ENCODE results near the gene CACNG5.
"Not testable (repeated sequence)": the region's sequence is repeated elsewhere in the genome, so short reads cannot be mapped to it uniquely, and the experiment has no call there.

CACNG5 gene

GRCh38 chr17:66893382-66893781 lies 58.5 kb downstream of the CACNG5 start:
- TF ChIP-seq ZNF274 (IDR thresholded peaks at IDR 0.05; ENCODE audit: low read depth, low read length): no peak
- H3K4me3 ChIP-seq (ENCODE audit: low read length): no peak overlapping the region

DNA sequence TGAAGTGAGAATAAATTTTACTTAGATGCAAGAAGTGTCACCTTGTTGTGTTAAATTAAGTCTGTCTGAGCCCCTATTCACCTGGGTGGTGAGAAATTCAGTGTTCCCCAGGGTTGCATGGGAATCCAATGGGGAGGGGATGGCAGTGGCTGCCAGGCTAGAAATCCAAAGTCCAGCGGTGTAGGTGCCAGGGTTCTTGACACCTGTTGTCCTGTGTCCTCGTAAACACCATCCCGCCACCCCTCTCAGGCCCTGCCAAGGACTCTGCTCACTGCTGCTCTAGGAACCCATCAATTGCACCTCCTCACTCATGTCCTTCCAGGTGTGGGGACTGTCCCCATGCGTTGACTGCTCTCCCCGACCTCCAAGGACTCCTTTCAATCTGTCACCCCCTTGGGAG lies 58.9 kb downstream of the CACNG5 start:
- no peak overlapping the region for H3K4me3 ChIP-seq (ENCODE audit: low read length)
- no peak for TF ChIP-seq ZNF274 (IDR thresholded peaks at IDR 0.05; ENCODE audit: low read depth, low read length)

DNA sequence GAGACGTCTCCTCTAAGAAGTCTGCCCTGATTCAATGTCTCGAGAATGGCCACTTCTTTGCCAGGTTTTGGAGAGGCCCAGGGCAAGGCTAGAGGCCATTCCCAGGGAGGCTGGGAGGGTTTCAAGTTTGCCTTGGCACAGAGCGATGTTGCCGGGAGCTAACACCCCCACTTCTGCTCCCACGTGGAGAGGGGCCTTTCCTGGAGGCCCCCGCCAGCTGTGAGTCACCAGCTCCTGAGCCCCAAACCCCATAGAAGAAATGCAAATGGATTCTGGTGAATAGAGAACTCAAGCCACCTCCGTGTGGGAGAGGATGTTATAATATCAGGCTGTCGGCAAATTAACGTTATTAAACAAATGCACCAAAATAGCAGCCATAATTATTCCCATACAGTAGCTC lies 62.2 kb downstream of the CACNG5 start:
- no peak overlapping the region for H3K4me3 ChIP-seq (ENCODE audit: low read length)
- no peak for TF ChIP-seq ZNF274 (IDR thresholded peaks at IDR 0.05; ENCODE audit: low read depth, low read length)

DNA sequence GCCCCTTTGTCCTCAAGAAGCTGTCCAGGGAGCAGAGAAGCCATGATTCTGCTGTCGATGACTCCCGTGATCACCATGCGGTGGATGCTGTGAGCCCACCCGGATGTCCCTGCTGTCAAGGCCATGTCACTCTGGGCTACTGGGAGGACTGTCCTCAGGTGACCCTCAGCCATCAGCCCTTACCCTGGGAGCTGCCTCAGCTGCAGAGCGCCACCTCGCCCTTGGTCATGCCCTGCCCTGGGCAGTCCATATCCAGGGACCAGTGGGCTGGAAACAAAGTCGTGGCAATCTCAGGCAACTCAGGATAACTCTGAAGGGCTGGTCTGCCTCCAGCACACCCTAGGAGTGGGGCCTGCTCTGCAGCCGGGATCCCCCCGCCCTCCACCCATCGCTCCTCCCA lies 63.6 kb downstream of the CACNG5 start:
- H3K4me3 ChIP-seq (ENCODE audit: low read length): no peak overlapping the region
- TF ChIP-seq ZNF274 (IDR thresholded peaks at IDR 0.05; ENCODE audit: low read depth, low read length): no peak

DNA sequence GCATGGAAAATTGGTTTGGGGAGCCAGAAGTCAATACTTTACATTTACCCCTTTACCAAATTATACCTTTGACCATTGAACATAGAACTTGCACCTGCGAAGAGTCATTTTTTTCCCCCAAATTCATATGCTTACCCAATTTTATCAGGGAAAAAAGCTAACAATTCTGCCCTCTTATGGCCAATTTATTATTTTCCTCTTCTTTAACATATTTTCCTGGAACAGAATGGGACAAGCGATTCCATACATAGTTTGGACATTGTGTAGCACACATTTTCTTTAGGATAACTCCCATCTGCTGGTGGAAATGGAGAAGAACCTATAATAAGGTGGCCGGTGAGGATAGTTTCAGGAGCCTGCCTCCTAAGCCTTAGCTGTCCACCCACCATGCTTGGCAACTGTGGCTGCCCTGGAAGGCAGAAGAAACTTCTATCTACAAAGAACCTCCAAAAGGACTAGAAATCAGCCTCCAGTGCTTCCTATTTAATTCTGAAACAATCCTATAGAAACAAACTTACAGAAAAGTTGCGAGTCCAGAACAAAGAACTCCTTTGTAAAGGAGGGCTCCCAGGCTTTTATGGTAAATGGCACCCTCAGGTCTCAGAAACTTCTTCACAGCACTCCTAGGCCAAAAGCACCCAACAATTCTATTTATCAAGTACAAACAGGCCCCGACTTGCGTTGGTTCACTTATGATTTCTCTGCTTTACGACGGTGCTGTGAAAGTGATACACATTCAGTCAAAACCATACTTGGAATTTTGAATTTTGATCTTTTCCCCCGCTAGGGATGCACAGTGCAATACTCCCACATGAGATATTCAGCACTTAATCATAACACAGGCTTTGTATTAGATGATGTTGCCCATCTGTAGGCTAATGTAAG lies 65.5 kb downstream of the CACNG5 start:
- no peak for TF ChIP-seq ZNF274 (IDR thresholded peaks at IDR 0.05; ENCODE audit: low read depth, low read length)

DNA sequence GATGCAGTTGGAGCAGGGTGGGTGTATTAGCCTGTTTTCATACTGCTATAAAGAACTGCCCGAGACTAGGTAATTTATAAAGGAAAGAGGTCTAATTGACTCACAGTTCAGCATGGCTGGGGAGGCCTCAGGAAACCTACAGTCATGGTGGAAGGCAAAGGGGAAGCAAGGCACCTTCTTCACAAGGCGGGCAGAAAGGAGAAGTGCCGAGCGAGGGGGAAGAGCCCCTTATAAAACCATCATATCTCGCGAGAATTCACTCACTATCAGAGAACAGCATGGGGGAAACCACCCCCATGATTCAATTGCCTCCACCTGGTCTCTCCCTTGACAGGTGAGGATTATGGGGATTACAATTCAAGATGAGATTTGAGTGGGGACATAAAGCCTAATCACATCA lies 68.4 kb downstream of the CACNG5 start:
- not testable (repeated sequence) for H3K4me3 ChIP-seq (ENCODE audit: low read length)

More for the DNA sequence above, 65.5 kb downstream of the CACNG5 start:
- no peak overlapping the region for H3K4me3 ChIP-seq (ENCODE audit: low read length)

- TF ChIP-seq ZNF274 (IDR thresholded peaks at IDR 0.05; ENCODE audit: low read depth, low read length): no peak
- H3K4me3 ChIP-seq (ENCODE audit: low read length): no peak overlapping the region
These were observed 68.9 kb downstream of the CACNG5 start for GRCh38 chr17:66903781-66904180.

GRCh38 chr17:66904760-66905624 lies 70.1 kb downstream of the CACNG5 start:
- no peak overlapping the region for H3K4me3 ChIP-seq (ENCODE audit: low read length)

GRCh38 chr17:66906321-66907278 lies 71.7 kb downstream of the CACNG5 start:
- H3K4me3 ChIP-seq (ENCODE audit: low read length): no peak overlapping the region
- no peak for TF ChIP-seq ZNF274 (IDR thresholded peaks at IDR 0.05; ENCODE audit: low read depth, low read length)

More at GRCh38 chr17:66904760-66905624, 70.1 kb downstream of the CACNG5 start:
- no peak for TF ChIP-seq ZNF274 (IDR thresholded peaks at IDR 0.05; ENCODE audit: low read depth, low read length)

DNA sequence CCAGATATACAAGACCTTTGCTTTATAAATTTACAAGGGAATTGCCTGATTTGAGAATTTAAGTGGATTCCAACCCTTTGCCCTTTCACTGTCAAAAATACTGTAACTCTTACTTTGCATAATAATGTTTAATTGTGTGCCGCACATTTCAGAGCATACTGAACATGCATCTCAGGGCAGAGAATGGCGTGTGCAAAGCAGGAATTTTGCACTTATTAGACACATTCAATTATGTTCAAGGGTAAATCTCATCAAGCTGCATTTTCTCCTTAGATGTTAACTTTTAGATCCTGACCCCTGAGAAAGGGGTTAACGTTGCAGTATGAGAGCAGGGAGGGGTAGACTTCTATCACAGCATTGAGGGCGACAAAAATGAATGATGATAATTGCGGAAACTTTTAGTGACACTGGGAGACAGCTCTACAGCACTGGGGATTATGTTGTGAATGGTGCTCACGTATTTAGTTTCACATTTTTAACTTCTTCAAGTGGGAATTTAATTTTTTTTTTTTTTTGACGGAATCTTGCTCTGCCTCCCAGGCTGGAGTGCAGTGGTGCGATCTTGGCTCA lies 75.0 kb downstream of the CACNG5 start:
- H3K4me3 ChIP-seq (ENCODE audit: low read length): no peak overlapping the region
- TF ChIP-seq ZNF274 (IDR thresholded peaks at IDR 0.05; ENCODE audit: low read depth, low read length): no peak

GRCh38 chr17:66910651-66911285 lies 75.9 kb downstream of the CACNG5 start:
- H3K4me3 ChIP-seq (ENCODE audit: low read length): no peak overlapping the region
- TF ChIP-seq ZNF274 (IDR thresholded peaks at IDR 0.05; ENCODE audit: low read depth, low read length): no peak

DNA sequence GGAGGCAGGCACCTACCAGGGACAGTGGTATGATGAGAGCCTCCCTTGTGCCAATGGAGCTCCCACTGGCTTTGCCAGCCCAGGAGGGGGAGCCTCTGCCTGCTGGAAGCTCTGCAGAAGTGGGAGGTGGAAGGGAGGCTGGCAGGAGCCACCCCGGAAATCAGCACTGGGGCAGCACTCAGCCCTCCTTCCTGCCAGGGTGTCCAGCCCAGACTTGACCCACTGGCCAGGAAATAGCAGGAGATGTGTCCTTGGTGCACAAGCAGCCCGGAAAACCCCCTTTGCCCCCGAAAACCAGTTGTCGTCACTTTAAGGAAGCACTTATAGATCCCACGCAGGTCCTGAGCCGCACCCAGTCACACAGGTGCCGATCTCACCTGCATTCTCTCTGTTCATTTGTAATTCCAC lies 80.3 kb downstream of the CACNG5 start:
- H3K4me3 ChIP-seq (ENCODE audit: low read length): no peak overlapping the region
- no peak for TF ChIP-seq ZNF274 (IDR thresholded peaks at IDR 0.05; ENCODE audit: low read depth, low read length)

DNA sequence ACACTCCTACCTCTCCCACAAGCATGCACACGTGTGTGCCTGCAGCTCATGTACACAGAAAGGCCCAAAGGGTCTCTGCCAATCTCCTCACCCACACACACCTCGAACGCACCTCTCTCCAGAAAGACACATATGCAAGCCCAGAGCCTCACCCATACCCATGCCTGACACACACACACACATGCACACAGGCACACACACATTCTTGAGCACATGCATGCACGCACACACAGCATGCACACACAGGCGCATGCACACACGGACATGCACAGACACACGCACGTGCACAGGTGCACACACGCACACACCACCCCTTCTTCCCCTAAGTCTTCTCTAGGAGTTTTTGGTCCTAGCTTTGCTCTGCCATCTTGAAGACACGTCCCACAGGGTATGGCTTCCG lies 80.9 kb downstream of the CACNG5 start:
- no peak overlapping the region for H3K4me3 ChIP-seq (ENCODE audit: low read length)
- TF ChIP-seq ZNF274 (IDR thresholded peaks at IDR 0.05; ENCODE audit: low read depth, low read length): no peak

Data from GM08714 (cell line).